GM21423 (cell line): ENCODE data around the gene TPSG1.
"Not testable (repeated sequence)": the region's sequence is repeated elsewhere in the genome, so short reads cannot be mapped to it uniquely, and the experiment has no call there.

ENCODE experiments used
- ATAC-seq: cut with Tn5 transposase; IDR thresholded peaks from one replicate; pipeline ENCODE4 v1.9.1; 2021; ENCODE audit warnings: mild to moderate bottlenecking, moderate library complexity; ENCODE audit not compliant: unreplicated experiment

TPSG1 gene

DNA sequence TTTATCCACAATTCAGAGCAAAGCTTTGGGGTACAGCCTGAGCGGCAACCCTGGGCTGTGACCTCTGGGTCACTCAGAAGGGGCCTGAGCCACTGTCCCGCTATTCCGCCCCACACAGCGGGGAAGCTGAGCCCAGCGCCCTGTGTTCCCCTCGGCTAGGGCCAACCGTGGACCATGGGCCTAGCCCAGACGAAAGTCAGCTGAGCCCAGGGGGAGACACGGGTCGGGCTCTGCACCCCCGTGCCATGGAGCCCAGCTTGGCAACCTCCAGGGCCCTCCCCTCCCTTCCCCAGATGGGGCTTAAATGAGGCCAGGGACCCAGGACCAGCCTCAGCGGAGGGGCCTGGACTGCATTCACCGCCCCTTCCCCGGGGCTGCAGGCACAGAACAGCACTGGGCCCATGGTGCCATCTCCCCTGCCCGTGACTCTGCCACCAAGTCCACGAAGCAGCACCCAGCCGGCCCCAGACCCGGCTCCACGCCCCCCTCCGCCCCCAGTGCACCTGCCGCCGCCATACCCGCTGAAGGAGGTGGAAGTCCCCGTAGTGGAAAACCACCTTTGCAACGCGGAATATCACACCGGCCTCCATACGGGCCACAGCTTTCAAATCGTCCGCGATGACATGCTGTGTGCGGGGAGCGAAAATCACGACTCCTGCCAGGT is 32.6 kb upstream of the TPSG1 start:
- ATAC-seq: no peak

DNA sequence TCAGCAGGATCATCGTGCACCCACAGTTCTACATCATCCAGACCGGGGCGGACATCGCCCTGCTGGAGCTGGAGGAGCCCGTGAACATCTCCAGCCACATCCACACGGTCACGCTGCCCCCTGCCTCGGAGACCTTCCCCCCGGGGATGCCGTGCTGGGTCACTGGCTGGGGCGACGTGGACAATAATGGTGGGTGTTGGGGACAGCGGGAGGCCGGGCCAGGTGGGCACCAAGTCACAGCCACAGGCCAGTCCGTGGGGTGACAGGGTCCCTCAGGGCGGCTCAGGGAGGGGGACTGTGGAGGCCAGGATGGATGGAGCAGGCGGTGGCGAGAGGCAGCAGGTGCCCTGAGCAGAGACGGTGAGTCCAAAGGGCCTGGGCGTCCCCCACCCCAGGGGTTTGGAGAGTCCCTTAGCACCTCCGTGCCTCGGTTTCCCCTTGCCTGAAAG is 31.8 kb upstream of the TPSG1 start:
- no peak for ATAC-seq

DNA sequence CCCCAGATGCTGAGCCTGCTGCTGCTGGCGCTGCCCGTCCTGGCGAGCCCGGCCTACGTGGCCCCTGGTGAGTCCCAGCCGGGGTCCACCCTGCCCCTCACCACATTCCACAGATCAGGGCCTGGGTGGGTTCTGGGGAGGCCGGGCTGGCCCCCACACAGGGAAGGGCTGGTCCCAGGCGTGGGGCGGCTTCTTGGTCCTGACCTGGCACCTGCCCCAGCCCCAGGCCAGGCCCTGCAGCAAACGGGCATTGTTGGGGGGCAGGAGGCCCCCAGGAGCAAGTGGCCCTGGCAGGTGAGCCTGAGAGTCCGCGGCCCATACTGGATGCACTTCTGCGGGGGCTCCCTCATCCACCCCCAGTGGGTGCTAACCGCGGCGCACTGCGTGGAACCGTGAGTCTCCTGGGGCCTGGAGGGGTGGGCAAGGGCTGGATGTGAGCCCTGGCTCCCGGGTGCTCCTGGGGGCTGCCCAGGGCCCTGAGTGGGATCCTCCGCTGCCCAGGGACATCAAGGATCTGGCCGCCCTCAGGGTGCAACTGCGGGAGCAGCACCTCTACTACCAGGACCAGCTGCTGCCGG is 31.3 kb upstream of the TPSG1 start:
- ATAC-seq: not testable (repeated sequence)

DNA sequence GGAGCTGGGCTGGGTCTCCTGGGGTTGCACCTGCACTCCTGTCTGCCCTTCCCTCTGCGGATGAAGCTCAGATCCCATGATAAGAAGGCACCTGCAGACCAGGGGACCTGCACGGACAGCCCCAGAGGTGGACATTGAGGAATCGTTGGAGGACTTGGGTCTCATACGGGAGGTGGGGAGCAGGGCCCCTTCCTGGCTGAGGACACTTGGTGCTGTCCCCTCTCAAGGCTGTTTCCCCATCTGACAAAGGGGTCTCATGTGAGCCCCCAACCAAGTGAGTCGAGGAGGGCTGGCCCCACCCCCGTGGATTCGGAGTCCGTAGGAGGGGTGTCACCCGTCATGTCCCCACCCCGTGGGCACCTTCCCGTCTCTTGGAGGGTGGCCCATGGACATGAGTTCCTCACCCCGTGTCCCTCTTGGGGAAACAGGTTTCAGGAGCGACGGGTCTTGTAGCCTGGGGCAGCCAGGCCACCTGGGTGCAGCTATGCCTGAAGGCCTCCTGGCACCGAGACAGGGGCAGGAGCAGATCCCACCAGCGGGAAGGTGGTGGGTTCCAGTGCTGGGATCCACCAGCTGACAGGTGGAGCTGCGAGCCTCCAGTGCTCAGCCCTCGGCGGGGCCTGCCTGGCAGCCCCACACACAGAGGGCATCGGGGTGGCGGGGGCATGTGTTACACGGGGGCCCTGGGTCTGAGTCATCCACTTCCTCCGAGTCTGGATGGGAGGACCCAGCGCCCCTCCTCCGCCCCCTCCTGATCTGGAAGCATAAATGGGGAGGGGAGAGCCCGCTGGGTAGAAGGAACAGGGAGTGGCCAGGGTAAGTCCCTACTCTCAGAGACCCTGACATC is 30.4 kb upstream of the TPSG1 start, which contains the start of gene TPSD1:
Gene TPSD1, plus strand, starts transcription at position 794 of the 847 bp plus-strand sequence. CDS start 212 bp downstream, outside the sequence.
- not testable (repeated sequence) for ATAC-seq

DNA sequence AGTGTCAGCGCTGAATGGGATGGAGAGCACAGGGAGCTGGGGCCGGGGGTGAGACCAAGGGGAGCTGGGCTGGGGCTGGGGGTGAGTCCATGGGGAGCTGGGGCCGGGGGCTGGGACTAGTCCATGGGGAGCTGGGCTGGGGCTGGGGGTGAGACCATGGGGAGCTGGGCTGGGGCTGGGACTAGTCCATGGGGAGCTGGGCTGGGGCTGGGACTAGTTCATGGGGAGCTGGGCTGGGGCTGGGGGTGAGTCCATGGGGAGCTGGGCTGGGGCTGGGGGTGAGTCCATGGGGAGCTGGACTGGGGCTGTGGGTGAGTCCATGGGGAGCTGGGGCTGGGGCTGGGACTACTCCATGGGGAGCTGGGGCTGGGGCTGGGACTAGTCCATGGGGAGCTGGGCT is 29.8 kb upstream of the TPSG1 start:
- not testable (repeated sequence) for ATAC-seq

DNA sequence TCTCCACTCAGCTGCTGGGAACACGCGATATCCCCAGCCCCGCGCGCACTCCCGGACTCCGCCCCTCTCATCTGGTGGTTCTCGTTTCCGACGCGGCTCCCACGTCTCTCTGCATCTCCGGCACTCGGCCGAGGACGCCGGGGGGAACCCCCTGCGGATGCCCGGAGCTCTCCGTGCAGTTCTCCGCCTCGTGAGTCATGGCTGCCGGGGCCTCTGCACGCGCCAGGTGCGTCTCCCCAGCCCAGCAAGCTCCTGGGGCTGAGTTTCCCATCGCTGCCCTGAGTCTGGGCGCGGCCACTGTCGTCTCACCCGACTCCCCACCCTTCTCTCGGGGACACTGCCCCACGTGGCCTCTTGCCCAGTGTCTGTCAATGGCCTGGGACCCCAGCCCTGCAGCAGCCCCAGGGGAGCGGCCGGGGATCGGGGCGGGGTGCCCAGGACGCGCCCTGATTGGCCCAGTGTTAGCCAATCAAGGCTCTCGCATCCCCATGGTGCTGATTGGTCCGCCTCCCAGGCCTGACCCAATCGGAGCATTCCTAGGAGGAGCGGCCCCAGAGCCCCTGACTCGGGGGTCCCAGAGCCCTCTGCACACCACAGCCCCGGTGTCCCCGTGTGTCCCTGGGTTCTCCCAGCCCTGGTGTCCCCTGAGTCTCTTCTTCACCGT is 28.8 kb upstream of the TPSG1 start:
- not testable (repeated sequence) for ATAC-seq

DNA sequence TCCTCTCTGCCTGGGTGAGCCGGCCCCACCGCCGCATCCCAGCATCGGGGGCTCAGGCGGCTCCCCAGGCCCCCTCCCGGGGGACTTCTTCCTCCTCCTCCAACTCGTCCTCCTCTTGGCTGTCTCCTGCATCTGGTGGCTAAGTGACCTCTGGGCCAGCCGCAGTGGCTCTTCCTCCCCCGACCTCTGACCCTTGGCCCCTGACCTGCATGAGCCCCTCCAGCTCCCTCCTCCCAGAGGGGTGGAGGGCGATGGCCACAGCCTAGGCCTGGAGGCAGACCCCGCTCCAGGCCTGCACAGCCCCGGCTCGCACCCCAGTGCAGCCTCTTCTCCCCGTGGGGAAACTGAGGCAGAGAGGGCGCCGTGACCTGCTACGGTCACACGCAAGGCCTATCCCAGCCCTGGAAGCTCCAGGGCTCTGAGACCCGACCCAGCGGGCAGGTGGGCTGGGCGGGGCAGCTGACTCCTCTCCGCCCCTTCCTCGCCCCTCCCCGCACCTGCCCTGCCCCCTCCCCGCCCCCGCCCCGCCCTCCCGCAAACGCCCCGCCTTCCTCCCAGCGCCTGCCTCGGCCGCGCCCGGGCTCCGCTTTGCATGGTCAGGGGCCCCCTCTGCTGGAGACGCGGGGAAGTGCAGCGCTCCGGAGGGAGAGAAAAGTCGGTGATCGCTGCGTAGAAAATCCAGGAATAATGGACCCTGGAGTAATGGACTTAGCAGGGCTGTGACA is 24.1 kb upstream of the TPSG1 start:
- ATAC-seq: not testable (repeated sequence)

DNA sequence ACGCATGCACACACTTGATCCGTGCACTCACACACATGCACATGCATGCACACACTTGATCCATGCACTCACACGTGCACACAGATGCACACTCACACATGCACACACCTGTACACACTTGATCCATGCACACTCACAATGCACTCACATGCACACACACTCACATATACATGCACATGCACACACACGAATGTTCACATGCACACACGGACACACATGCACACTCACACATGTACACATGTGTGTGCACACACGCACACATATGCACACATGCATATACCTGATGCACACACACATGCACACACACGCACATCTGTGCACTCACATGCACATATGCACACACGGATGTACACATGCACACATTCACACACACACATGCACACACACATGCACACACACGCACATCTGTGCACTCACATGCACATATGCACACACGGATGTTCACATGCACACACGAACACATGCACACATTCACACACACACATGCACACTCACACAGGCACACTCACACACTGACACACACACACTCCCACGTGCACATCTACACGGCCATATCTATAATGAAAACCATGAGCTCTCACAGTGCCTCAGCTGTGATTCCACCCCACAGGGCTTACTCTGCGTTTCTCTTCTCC is 23.0 kb upstream of the TPSG1 start:
- not testable (repeated sequence) for ATAC-seq

DNA sequence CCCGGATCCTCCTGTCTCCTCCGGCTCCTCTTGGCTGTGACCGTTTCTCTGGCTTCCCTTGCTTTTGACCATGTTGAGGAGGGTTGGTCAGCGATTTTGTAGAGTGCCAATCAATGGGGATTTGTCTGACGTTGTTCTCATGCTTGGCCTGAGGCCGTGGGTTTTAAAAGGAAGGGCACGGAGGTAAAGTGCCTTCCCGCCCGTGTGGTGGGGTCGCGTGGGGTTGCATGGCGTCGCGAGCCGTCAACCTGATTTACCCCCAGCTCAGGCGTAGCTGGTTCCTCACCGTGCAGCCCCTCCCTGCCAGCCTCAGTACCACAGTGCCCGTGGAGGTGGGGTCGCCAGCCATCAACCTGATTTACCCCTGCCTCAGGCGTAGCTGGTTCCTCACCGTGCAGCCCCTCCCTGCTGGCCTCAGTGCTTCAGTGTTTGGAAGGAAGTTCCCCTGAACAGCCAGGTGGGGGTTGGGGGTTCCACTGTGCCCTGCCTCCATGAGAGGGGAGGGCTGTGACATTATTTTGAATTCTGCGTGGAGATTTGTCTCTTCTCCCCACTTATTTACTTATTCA is 20.5 kb upstream of the TPSG1 start:
- ATAC-seq: no peak

DNA sequence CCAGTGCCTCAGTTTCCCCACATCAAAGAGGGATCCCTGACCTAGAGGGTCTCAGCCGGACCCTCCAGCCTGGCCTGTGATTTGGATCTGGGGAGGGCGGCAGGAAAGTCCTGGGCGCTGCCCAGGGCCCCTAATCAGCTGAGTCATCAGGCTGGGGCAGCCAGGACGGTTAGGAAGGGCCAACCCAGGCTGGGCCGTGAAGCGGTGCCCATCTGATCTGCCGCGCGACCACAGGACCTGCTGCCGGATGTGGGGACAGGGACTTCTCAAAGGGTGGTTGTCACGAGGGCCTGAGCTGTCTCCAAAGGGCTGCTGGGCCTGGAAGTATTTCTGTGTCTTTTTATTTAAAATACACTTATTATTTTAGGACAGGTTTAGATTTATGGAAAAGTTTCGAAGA is 19.8 kb upstream of the TPSG1 start:
- no peak for ATAC-seq

DNA sequence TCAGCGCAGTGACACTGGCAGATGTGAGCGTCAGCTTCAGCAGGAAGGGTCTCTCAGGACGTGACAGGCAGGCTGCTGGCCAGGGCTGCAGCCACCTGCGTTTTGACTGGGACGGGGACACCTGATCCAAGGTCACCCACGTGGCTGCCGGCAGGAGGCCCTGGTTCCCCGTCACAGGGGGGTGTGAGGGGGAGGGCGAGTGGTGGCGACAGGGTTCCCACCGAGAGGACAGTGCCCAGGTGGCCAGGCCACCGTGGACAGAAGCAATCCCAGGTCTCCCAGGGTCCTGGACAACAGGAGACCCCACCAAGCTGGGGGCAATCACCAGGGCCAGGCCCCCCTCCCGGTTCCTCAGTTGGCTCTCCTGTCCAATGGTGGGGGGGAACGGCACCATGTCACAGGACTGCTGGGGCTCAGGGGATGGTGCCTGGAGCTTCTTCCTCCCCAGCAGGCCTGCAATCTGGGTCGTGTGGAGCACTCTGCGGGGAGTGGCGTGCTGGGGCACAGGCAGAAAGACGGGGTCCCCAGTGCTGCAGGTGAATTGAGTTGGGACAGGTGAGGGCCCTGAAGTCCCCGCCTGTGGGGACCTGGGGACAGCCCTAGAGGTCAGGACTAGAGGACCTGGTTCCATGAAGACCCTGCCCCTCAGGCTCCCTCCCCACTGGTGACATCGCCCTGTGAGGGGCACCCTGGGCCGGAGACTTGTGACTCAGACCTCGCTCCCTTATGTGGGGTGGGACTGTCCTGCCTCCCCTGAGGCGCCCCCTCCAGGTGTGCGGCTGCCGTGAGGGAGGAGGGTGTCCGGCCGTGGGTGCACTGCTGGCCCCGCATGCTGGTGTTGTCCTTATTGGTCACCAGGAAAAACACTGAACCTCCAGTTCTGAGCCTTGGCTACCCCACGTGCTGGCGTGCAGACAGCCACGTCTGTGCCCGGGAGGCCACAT is 19.1 kb upstream of the TPSG1 start:
- not testable (repeated sequence) for ATAC-seq

DNA sequence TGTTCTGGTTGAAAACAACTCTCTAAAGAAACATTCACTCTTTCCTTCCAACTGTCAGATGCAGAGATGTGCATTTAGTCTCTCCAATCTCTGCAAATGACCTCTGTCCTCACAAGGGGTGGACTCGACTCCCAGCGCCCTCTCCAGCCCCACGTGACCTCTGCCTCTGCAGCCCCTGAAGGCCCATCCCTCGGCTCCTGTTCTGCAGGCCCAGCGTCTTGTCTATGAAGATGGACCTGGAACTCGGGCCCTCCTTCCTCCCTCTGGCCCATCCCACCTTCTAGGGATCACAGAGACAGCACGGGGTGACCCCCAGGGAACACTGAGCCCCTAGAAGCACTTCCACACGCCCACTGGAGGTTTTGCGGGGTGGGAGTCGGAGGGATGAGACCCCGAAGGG is 18.3 kb upstream of the TPSG1 start:
- not testable (repeated sequence) for ATAC-seq

DNA sequence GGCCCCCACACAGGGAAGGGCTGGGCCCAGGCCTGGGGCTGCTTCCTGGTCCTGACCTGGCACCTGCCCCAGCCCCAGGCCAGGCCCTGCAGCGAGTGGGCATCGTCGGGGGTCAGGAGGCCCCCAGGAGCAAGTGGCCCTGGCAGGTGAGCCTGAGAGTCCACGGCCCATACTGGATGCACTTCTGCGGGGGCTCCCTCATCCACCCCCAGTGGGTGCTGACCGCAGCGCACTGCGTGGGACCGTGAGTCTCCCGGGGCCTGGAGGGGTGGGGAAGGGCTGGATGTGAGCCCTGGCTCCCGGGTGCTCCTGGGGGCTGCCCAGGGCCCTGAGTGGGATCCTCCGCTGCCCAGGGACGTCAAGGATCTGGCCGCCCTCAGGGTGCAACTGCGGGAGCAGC is 16.0 kb upstream of the TPSG1 start:
- ATAC-seq: not testable (repeated sequence)

DNA sequence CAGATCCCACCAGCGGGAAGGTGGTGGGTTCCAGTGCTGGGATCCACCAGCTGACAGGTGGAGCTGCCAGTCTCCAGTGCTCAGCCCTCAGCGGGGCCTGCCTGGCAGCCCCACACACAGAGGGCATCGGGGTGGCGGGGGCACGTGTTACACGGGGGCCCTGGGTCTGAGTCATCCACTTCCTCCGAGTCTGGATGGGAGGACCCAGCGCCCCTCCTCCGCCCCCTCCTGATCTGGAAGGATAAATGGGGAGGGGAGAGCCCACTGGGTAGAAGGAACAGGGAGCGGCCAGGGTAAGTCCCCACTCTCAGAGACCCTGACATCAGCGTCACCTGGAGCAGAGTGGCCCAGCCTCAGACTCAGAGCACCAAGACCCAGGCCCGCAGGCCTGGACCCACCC is 15.4 kb upstream of the TPSG1 start, which contains the start of gene TPSAB1:
Gene TPSAB1, plus strand, starts transcription at position 270 of the 400 bp plus-strand sequence. CDS start 234 bp downstream, outside the sequence.
- ATAC-seq: not testable (repeated sequence)

DNA sequence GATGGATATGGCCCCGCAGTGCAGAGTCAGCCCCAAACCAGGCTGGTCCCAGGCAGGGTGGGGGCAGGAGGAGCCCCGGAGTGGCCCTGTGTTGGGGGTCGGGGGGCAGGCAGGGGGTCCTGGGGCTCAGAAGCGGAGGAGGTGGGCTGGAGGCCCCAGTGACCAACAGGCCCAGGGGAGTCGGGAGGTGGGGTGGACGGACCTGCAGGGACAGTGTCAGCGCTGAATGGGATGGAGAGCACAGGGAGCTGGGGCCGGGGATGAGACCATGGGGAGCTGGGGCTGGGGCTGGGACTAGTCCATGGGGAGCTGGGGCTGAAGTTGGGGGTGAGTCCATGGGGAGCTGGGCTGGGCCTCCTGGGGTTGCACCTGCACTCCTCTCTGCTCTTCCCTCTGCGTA is 14.5 kb upstream of the TPSG1 start:
- ATAC-seq: not testable (repeated sequence)

DNA sequence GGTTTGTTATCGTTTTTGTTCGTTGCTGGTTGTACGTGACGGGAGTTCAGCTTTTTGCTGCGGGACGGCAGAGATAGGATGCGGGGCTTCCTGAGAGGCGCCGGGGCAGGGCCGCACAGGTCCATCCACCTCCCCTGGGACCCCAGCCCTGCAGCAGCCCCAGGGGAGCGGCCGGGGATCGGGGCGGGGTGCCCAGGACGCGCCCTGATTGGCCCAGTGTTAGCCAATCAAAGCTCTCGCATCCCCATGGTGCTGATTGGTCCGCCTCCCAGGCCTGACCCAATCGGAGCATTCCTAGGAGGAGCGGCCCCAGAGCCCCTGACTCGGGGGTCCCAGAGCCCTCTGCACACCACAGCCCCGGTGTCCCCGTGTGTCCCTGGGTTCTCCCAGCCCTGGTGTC is 13.8 kb upstream of the TPSG1 start:
- ATAC-seq: not testable (repeated sequence)

DNA sequence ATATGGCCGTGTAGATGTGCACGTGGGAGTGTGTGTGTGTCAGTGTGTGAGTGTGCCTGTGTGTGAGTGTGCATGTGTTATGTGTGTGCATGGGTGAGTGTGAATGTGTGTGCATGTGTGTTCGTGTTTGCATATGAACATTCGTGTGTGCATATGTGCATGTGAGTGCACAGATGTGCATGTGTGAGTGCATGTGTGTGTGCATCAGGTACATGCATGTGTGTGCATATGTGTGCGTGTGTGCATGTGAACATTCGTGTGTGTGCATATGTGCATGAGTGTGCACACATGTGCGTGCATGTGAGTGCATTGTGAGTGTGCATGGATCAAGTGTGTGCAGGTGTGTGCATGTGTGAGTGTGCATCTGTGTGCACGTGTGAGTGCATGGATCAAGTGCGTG is 12.9 kb upstream of the TPSG1 start:
- ATAC-seq: no peak

DNA sequence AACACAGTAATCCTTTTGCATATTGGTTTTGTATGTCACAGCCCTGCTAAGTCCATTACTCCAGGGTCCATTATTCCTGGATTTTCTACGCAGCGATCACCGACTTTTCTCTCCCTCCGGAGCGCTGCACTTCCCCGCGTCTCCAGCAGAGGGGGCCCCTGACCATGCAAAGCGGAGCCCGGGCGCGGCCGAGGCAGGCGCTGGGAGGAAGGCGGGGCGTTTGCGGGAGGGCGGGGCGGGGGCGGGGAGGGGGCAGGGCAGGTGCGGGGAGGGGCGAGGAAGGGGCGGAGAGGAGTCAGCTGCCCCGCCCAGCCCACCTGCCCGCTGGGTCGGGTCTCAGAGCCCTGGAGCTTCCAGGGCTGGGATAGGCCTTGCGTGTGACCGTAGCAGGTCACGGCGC is 11.6 kb upstream of the TPSG1 start:
- ATAC-seq: not testable (repeated sequence)
